K562 (cell line): ENCODE results near the gene CRYM. TPM values are rescaled to one million over a fixed set of nuclear protein-coding genes. Genes with fewer than 3 reads are reported as not detected.
A peak's percentile ranks its signal among the peaks of the same experiment; 100 is the strongest.

Source experiments
- BACH1 ChIP-seq: fragments of 200-800 bp; sonication (Bioruptor generic); IDR thresholded peaks from 2 replicates; pipeline ENCODE4 v1.6.1; 2016; ENCODE audit warnings: missing genetic modification characterization, missing compliant biosample characterization
- CC2D1A ChIP-seq: fragments of 450-650 bp; IDR thresholded peaks from 2 replicates; pipeline ENCODE4 v1.6.1; 2017; ENCODE audit warnings: mild to moderate bottlenecking
- CSDE1 ChIP-seq, 2 experiments: fragments of 450-650 bp; IDR thresholded peaks; 2 replicates each; pipeline ENCODE4 v1.6.1; 2016; ENCODE audit warnings: mild to moderate bottlenecking in 1 of 2
- ELF4 ChIP-seq: fragments of 450-650 bp; formaldehyde crosslinking; IDR thresholded peaks from 2 replicates; pipeline ENCODE4 v1.4.0; 2022; ENCODE audit warnings: missing genetic modification characterization
- ERF ChIP-seq: fragments of 450-650 bp; formaldehyde crosslinking; IDR thresholded peaks from 2 replicates; pipeline ENCODE4 v1.4.0; 2020; ENCODE audit warnings: mild to moderate bottlenecking, mixed read lengths
- EZH2 ChIP-seq: IDR thresholded peaks from 2 replicates; pipeline ENCODE4 v1.6.1; 2012; ENCODE audit warnings: low read depth, mild to moderate bottlenecking, inconsistent platforms, low read length, borderline replicate concordance
- IFI16 ChIP-seq: fragments of 250-450 bp; sonication (Bioruptor Pico); IDR thresholded peaks from 2 replicates; pipeline ENCODE4 v2.1.2; 2022; ENCODE audit warnings: mild to moderate bottlenecking, inconsistent platforms
- MCM2 ChIP-seq: fragments of 450-650 bp; IDR thresholded peaks from 2 replicates; pipeline ENCODE4 v1.6.1; 2017; ENCODE audit warnings: low read depth, mild to moderate bottlenecking
- PPARD ChIP-seq: fragments of 250-450 bp; sonication (Bioruptor Pico); IDR thresholded peaks from 2 replicates; pipeline ENCODE4 v1.8.0; 2022; ENCODE audit warnings: inconsistent platforms, mild to moderate bottlenecking, moderate library complexity
- PTBP1 ChIP-seq: fragments of 200-400 bp; formaldehyde crosslinking; IDR thresholded peaks from 2 replicates; pipeline ENCODE4 v1.6.1; 2017; ENCODE audit warnings: low read depth, low read length
- RBM15 ChIP-seq: fragments of 200-400 bp; formaldehyde crosslinking; IDR thresholded peaks from 2 replicates; pipeline ENCODE4 v1.6.1; 2018; ENCODE audit warnings: mild to moderate bottlenecking, low read length, moderate library complexity; ENCODE audit not compliant: insufficient read depth
- SMARCC2 ChIP-seq: fragments of 450-650 bp; IDR thresholded peaks from 2 replicates; pipeline ENCODE4 v1.6.1; 2017; ENCODE audit warnings: antibody characterized with exemption, moderate library complexity, mild to moderate bottlenecking, low read depth
- SOX6 ChIP-seq: fragments of 450-650 bp; IDR thresholded peaks from 2 replicates; pipeline ENCODE4 v1.6.1; 2014; ENCODE audit warnings: mild to moderate bottlenecking
- SUPT5H ChIP-seq: fragments of 450-650 bp; IDR thresholded peaks from 2 replicates; pipeline ENCODE4 v1.6.1; 2016
- TEAD2 ChIP-seq: fragments of 450-650 bp; IDR thresholded peaks from 2 replicates; pipeline ENCODE4 v1.6.1; 2016; ENCODE audit warnings: missing genetic modification characterization, control low read depth, missing compliant biosample characterization
- TEAD4 ChIP-seq, 2 experiments: sonication (generic) in 1 of 2; formaldehyde crosslinking in 1 of 2; IDR thresholded peaks; 2 replicates each; pipeline versions ENCODE4 v1.6.1 to v1.8.0; 2012 to 2022; ENCODE audit warnings: borderline replicate concordance in 1 of 2, inconsistent platforms in 1 of 2, low read length in 1 of 2, mild to moderate bottlenecking in 1 of 2, missing genetic modification reagents in 1 of 2
- ZC3H8 ChIP-seq: fragments of 450-650 bp; IDR thresholded peaks from 2 replicates; pipeline ENCODE4 v1.6.1; 2017
- ZNF551 ChIP-seq: fragments of 250-450 bp; sonication (Bioruptor Pico); IDR thresholded peaks from 2 replicates; pipeline ENCODE4 v1.5.0; 2021; ENCODE audit warnings: mild to moderate bottlenecking, moderate library complexity
- ZNF699 ChIP-seq: fragments of 250-450 bp; sonication (Bioruptor Pico); IDR thresholded peaks from 2 replicates; pipeline ENCODE4 v1.8.0; 2021; ENCODE audit warnings: mild to moderate bottlenecking, moderate library complexity; ENCODE audit not compliant: insufficient replicate concordance
- ZNF778 ChIP-seq: fragments of 450-650 bp; formaldehyde crosslinking; IDR thresholded peaks from 2 replicates; pipeline ENCODE4 v1.4.0; 2020; ENCODE audit warnings: mild to moderate bottlenecking, moderate library complexity
- polyA plus RNA-seq, 8 experiments: library from polyadenylated mRNA; depleted of rRNA in 4 of 8; stranded (reverse) in 5 of 8; unstranded in 3 of 8; fragments of >200 nt; fragmentation: Nextera tagmentation in 2 of 8; fragmentation: Illumina TruSeq in 1 of 8; extraction: Ambion mirVana in 2 of 8; extraction: Trizol in 1 of 8; gene quantifications; 2 replicates each; pipeline versions ENCODE4 v1.2.1 to v1.2.3, GENCODE V29; 2011 to 2014; ENCODE audit warnings: inconsistent platforms in 1 of 8, missing spikeins in 1 of 8
- total RNA-seq, 7 experiments: library from RNA; depleted of rRNA in 6 of 7; stranded (reverse); fragments of >200 nt in 6 of 7; fragmentation: Illumina TruSeq in 2 of 7; extraction: Trizol in 2 of 7; gene quantifications; 2 replicates each; pipeline versions ENCODE4 v1.2.1 to v1.2.3, GENCODE V29; 2011 to 2021; ENCODE audit warnings: low replicate concordance in 1 of 7
- TF ChIP-seq, protein P1 (sequence below): fragments of 450-650 bp; IDR thresholded peaks from 2 replicates; pipeline ENCODE4 v1.6.1; 2018; ENCODE audit not compliant: partially characterized antibody
- TF ChIP-seq, protein P2 (sequence below): fragments of 250-450 bp; sonication (Bioruptor Pico); IDR thresholded peaks from 2 replicates; pipeline ENCODE4 v1.8.0; 2021; ENCODE audit warnings: moderate library complexity, mild to moderate bottlenecking, inconsistent platforms
- TF ChIP-seq, protein P3 (sequence below): fragments of 250-450 bp; sonication (Bioruptor Pico); IDR thresholded peaks from 2 replicates; pipeline ENCODE4 v1.5.1; 2021; ENCODE audit warnings: mild to moderate bottlenecking

CRYM gene
- total and polyA plus RNA-seq, 9 of the 15 experiments (the other 6 are each of a cell fraction or from before 2014, with no cell fraction given) = 0.08 to 0.98 (median 0.47) TPM

DNA sequence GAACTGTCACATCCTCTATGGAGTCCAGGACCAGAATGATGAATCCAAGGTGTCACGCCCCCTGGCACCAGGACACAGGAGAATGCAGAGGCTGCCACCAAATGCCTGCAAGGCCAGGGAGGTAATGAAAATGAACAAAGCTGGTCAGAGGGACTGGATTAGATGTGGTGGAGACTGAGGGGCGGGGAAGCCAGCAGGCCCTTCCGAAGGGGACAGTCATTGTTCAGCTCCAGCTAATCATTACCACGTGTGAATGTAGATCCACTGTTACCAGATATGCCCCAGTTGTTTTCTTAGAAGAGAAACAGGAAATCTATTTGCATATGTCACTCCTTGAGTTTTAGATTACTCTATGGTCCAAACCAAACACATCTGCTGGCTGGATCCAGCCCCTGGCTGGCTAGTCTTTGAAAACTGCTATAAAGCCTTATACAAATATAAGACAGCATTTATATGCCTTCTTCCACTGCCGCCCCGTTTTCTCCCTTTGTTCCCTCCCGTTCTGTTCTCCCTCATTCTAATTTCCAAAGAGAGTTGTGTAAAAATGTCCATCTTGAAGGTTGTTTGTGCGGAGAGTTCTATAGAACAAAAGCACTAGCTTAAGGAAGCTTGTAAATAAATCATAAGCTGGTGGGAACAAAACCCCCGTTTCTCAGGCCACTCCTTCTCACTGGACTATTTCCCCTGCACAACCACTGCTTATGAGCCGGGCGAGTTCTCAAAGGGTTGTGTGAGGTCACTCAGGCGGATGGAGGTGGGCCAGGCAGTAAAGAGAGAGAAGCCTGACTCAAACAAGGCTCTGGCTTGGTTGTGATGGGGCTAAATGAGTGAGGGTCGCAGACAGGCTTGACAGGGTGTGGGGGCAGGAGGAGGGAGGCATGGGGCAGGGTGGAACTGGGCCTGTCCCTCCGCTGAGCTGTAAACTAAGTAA is 14.2 kb downstream of the CRYM start (continued):
- TF ChIP-seq SOX6 = peak; percentile 61; the same call in 1 of the 2 replicates
- TF ChIP-seq RBM15 = no peak
- TF ChIP-seq PPARD (CRISPR knock-in tag) = no peak
- TF ChIP-seq EZH2 = no peak
- TF ChIP-seq CC2D1A = peak; percentile 34; the same call in 1 of the 2 replicates
- no peak for TF ChIP-seq ZNF778 (CRISPR knock-in tag)
- TF ChIP-seq, protein P1, sequence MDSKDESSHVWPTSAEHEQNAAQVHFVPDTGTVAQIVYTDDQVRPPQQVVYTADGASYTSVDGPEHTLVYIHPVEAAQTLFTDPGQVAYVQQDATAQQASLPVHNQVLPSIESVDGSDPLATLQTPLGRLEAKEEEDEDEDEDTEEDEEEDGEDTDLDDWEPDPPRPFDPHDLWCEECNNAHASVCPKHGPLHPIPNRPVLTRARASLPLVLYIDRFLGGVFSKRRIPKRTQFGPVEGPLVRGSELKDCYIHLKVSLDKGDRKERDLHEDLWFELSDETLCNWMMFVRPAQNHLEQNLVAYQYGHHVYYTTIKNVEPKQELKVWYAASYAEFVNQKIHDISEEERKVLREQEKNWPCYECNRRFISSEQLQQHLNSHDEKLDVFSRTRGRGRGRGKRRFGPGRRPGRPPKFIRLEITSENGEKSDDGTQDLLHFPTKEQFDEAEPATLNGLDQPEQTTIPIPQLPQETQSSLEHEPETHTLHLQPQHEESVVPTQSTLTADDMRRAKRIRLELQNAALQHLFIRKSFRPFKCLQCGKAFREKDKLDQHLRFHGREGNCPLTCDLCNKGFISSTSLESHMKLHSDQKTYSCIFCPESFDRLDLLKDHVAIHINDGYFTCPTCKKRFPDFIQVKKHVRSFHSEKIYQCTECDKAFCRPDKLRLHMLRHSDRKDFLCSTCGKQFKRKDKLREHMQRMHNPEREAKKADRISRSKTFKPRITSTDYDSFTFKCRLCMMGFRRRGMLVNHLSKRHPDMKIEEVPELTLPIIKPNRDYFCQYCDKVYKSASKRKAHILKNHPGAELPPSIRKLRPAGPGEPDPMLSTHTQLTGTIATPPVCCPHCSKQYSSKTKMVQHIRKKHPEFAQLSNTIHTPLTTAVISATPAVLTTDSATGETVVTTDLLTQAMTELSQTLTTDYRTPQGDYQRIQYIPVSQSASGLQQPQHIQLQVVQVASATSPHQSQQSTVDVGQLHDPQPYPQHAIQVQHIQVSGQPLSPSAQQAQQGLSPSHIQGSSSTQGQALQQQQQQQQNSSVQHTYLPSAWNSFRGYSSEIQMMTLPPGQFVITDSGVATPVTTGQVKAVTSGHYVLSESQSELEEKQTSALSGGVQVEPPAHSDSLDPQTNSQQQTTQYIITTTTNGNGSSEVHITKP = peak; percentile 46
- TF ChIP-seq PTBP1 = no peak
- TF ChIP-seq ZNF551 (CRISPR knock-in tag) = no peak
- TF ChIP-seq, protein P2, sequence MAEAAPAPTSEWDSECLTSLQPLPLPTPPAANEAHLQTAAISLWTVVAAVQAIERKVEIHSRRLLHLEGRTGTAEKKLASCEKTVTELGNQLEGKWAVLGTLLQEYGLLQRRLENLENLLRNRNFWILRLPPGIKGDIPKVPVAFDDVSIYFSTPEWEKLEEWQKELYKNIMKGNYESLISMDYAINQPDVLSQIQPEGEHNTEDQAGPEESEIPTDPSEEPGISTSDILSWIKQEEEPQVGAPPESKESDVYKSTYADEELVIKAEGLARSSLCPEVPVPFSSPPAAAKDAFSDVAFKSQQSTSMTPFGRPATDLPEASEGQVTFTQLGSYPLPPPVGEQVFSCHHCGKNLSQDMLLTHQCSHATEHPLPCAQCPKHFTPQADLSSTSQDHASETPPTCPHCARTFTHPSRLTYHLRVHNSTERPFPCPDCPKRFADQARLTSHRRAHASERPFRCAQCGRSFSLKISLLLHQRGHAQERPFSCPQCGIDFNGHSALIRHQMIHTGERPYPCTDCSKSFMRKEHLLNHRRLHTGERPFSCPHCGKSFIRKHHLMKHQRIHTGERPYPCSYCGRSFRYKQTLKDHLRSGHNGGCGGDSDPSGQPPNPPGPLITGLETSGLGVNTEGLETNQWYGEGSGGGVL (CRISPR knock-in tag) = no peak
- TF ChIP-seq ELF4 (CRISPR knock-in tag) = no peak
- TF ChIP-seq, protein P3, sequence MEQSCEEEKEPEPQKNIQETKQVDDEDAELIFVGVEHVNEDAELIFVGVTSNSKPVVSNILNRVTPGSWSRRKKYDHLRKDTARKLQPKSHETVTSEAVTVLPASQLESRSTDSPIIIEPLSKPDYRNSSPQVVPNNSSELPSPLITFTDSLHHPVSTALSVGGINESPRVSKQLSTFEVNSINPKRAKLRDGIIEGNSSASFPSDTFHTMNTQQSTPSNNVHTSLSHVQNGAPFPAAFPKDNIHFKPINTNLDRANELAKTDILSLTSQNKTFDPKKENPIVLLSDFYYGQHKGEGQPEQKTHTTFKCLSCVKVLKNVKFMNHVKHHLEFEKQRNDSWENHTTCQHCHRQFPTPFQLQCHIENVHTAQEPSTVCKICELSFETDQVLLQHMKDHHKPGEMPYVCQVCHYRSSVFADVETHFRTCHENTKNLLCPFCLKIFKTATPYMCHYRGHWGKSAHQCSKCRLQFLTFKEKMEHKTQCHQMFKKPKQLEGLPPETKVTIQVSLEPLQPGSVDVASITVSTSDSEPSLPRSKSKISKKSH (CRISPR knock-in tag) = no peak
- no peak for TF ChIP-seq ERF (CRISPR knock-in tag)
- TF ChIP-seq TEAD4 (IDR thresholded peaks at IDR 0.05; ENCODE audit: low read length) = peak; percentile 40; the same call in 1 of the 2 replicates
- TF ChIP-seq TEAD4 (CRISPR knock-in tag; IDR thresholded peaks at IDR 0.05; ENCODE audit: borderline replicate concordance) = no peak
- no peak for TF ChIP-seq TEAD2 (tag)
- no peak for TF ChIP-seq MCM2
- no peak for TF ChIP-seq ZNF699
- no peak for TF ChIP-seq IFI16
- TF ChIP-seq CSDE1 (IDR thresholded peaks at IDR 0.05) = no peak
- no peak for TF ChIP-seq BACH1 (tag)
- no peak for TF ChIP-seq SMARCC2
- TF ChIP-seq SUPT5H = no peak
- no peak for TF ChIP-seq ZC3H8
